Medulla oblongata (tissue), 1 donor: ENCODE results near the gene P3H1.
"Not testable (repeated sequence)": the region's sequence is repeated elsewhere in the genome, so short reads cannot be mapped to it uniquely, and the experiment has no call there.

ENCODE experiments used
- DNase-seq: peaks from one replicate; pipeline ENCODE4 v3.0.0-alpha.2; 2015; ENCODE audit errors: extremely low spot score

P3H1 gene

DNA sequence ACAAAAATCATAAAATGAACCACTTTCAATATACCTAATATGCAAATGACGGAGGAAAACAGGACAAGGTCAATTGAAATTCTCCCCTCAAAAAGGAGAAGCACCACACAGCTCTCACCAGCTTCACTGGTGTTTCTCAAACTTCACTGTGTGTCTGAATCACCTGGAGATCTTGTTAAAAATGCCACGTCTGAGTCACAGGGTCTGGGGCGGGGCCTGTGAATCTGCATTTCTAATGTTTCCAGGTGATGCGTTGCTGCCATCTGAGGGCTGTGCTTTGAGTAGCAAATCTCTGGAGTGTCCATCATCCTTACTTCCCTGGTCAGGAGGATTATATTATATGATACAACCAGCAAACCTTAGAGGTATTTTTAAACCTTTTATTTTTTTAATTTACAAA is 35.8 kb downstream of the P3H1 start:
- no peak for DNase-seq

DNA sequence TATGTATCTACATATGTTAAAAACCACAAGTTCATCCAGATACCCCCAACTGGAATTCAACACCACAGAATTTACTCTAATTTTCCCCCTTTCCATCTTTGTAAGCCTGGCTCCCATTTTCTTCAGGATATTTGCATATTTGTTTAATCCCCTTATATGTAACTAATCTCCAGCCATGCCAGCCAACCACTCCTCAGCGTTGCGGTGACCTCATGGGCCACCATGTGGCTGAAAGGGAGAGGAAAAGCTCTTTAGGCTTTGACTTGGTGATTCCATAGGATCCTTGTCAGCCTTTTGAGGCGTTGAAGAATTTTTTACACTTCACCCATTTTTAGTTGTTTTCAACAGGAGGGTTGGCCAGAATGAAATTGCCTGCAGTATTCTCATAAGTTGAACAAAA is 36.8 kb downstream of the P3H1 start:
- DNase-seq = no peak

DNA sequence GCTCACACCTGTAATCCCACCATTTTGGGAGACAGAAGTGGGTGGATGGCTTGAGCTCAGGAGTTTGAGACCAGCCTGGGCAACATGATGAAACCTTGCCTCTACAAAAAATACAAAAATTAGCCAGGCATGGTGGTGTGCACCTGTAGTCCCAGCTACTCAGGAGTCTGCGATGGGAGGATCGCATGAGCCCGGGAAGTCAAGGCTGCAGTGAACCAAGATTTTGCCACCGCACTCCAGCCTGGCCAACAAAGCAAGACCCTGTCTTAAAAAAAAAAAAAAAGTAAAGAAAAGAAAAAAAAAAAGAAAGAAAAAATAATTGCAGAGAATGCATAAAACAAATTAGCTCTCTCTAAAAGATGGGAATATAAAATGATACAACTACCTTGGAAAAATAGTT is 41.0 kb downstream of the P3H1 start:
- not testable (repeated sequence) for DNase-seq

DNA sequence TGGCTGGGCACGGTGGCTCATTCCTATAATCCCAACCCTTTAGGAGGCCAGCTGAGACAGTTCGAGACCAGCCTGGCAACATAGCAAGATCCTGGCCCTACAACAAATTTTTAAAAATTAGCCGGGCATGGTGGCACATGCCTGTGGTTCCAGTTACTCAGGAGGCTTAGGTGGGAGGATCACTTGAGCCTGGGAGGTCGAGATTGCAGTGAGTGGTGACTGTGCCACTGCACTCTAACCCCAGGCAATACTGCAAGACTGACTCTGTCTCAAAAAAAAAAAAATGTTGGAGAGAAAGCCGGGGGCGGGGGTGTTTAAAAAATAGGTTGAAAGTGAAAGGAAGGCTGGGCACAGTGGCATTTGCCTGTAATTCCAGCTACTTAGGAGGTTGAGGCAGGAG is 43.3 kb downstream of the P3H1 start:
- DNase-seq = no peak

DNA sequence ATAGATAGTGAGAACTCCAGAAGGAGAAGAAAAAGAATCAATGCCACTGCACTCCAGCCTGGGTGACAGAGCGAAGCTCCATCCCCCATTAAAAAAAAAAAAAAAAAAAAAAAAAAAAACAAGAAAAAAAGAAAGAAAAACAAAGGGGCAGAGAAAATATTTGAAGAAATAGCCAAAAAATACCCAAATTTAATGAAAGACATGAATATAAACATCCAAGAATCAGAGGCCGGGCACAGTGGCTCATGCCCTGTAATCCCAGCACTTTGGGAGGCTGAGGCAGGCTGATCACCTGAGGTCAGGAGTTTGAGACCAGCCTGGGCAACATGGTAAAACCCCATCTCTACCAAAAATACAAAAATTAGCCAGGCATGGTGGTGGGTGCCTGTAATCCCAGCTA is 44.4 kb downstream of the P3H1 start:
- DNase-seq = not testable (repeated sequence)

DNA sequence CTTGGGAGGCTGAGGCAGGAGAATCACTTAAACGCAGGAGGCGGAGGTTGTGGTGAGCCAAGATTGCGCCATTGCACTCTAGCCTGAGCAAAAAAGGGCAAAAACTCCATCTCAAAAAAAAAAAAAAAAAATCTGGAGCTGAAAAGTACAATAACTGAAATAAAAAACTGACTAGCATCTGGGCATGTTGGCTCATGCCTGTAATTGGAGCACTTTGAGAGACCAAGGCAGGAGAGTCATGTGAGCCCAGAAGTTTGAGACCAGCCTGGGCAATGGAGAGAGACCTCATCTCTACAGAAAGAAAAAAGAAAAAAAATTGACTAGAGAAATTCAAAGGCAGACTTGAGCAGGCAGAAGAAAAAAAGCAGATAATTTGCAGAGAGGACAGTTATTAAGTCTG is 44.9 kb downstream of the P3H1 start:
- DNase-seq = no peak

DNA sequence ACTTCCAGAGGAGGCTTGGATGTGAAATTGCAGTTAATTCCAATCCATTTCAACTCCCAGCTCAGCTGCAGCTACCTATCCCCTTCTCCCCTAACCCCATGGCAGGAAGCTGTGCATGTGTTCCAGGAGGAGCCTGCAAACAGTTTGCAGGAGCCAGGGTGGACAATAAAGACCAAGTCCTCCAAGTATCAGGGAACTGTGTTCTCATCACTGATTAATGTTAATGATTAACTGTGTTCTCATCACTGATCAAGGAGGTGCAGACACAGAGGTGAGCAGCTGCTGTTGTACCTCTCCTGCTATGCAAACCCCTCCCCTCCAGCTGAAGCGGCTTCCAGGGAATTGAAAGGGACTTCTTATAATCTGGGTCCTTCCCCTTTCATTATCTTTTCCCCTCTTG is 46.0 kb downstream of the P3H1 start:
- DNase-seq = no peak

DNA sequence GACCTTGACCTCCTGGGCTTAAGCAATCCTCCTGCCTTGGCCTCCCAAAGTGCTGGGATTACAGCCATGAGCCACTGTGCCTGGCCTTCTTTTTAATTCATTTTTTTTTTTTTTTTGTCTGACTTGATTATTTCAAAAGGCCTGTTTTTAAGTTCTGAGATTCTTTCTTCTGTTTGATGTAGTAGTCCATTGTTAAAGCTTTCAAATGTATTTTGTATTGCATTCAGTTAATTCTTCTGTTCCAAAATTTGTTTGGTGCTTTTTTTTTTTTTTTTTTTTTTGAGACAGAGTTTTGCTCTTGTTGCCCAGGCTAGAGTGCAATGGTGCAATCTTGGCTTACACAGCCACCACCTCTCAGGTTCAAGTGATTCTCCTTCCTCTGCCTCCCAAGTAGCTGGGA is 52.4 kb downstream of the P3H1 start:
- not testable (repeated sequence) for DNase-seq

DNA sequence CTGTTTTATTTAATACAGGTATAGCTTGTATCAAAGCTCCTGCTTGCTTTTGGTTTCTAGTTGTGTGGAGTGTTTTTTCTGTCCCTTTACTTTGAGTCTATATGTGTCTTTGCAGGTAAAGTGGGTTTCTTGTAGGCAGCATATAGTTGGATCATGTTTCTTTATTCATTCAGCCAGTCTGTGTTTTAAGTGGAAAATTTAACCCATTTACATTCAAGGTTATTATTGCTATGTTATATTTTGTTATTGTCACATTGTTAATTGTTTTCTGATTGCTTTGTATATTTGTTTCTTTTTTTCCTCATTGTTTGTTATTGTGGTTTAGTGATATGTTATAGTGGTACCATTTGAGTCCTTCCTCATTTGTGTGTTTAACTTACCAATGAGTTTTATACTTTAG is 53.5 kb downstream of the P3H1 start:
- DNase-seq = no peak

DNA sequence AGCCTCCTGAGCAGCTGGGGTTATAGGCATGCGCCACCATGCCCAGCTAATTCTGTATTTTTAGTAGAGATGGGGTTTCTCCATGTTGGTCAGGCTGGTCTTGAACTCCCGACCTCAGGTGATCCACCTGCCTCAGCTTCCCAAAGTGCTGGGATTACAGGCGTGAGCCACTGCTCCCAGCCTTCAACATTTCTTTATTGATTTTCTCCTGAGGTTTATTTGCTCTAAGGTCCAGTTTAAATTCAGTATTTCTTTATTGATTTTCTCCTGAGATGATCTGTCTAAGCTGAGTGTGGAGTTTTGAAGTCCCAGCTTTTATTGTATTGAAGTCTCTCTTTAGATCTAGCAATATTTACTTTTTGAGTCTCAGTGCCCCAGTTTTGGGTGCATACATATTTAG is 54.0 kb downstream of the P3H1 start:
- not testable (repeated sequence) for DNase-seq

DNA sequence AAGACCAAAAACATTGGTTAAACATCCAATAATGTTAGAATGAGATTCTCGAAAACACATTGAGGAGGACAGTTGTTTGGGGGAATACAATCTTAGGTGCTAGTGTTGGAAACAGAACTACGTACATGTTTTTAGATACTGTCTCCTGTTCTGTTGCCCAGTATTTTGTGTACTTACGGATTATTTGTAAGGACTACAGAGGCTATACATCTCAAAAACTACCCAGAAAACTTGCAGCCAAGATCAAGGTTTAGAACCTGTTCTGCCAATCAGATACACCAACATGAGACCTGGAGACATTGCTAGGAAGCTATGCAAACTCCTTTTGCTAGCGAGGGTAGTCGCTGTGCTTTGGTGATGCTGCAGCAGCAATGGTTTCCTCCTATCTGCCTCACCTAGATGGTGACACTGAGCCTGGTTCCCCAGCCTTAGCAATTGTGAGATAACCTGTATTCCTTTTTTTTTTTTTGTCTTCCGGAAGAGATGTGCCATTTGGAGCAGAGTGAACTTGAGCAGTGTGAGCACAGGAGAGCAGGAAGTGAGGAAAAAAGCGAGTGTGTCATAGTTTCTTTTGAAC is 62.9 kb downstream of the P3H1 start:
- DNase-seq = no peak

DNA sequence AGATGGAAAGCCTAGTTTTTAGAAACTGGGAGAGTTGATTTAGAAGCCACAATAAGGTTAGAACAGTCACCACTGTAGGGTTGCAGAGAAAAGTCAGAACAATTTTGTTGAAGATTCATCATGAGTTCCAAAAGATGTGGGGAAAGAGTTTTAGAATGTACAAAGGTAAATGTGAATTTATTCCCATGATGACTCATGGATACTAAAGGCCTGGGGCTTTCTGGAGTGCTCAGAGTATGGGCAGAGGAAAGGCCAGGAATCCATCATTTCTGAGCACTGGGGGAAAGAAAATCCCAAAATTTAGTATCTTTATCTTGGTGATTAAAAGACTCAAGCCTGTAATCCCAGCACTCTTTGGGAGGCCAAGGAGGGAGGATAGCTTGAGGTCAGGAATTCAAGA is 66.8 kb downstream of the P3H1 start:
- DNase-seq = no peak

DNA sequence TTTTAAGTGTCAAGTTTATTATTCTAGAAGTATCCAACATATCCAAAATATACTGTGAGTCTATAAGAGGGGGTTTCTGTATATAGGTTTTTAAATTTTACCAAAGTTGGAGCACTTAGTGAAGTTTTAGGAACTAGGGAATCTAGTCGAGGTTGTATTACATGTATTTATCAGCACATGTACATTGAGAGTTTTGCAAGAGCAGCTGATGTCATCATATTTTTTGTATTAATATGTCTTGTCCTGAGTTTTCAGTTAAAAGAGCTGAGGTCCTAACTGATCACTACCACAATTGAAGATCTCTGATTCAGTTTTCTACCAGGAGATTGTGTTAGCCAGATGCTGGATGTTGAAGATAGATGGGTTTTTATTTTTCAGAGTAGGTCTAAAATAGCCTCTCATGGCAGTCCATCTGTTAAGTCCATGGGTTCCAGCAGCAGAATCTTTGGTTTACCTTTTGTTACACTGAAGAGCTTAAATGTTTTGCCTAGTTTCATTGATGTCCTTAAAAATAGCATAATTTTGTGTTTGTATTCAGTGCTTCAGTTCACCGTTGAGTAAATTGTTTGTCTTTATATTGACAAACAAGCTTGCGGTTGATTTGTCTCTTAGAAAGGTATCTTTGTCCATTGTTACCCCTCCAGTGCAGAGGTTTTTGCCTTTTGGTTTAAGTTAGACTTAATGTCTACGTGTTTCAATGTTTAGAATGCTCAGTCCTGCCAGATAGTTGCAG is 68.6 kb downstream of the P3H1 start:
- DNase-seq = no peak
